ENCODE results near the gene CPXM1. TPM values are rescaled to one million over a fixed set of nuclear protein-coding genes. Genes with fewer than 3 reads are reported as not detected.

Gene CPXM1
- total and polyA plus RNA-seq, 4 donors = 0.08 to 5.5 (median 0.16) TPM

- H3K4me3 ChIP-seq (ENCODE audit: low read depth in 1 of 3, low read length in 3 of 3) = no peak overlapping the region
- no peak for DNase-seq (ENCODE audit: low spot score)
- H3K36me3 ChIP-seq (ENCODE audit: control insufficient read depth in 4 of 4, insufficient read depth in 3 of 4, low read depth in 1 of 4, low read length in 3 of 4) = peaks cover 0 to 11% (median 4%) of the 10 kb centered on the region in 4 donors
- no peak overlapping the region for H3K9ac ChIP-seq (ENCODE audit: low read depth in 1 of 2, low read length in 2 of 2)
- no peaks in the 10 kb centered on the region for H3K27me3 ChIP-seq (ENCODE audit: control insufficient read depth in 4 of 4, insufficient read depth in 4 of 4, low read length in 3 of 4)
- TF ChIP-seq, protein P1, sequence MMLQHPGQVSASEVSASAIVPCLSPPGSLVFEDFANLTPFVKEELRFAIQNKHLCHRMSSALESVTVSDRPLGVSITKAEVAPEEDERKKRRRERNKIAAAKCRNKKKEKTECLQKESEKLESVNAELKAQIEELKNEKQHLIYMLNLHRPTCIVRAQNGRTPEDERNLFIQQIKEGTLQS (IDR thresholded peaks at IDR 0.05) = no peak
- no peak for TF ChIP-seq HNF4G (IDR thresholded peaks at IDR 0.05)
- TF ChIP-seq YY1 (IDR thresholded peaks at IDR 0.05) = no peak
- TF ChIP-seq RXRA (IDR thresholded peaks at IDR 0.05) = no peak
- TF ChIP-seq, protein P2, sequence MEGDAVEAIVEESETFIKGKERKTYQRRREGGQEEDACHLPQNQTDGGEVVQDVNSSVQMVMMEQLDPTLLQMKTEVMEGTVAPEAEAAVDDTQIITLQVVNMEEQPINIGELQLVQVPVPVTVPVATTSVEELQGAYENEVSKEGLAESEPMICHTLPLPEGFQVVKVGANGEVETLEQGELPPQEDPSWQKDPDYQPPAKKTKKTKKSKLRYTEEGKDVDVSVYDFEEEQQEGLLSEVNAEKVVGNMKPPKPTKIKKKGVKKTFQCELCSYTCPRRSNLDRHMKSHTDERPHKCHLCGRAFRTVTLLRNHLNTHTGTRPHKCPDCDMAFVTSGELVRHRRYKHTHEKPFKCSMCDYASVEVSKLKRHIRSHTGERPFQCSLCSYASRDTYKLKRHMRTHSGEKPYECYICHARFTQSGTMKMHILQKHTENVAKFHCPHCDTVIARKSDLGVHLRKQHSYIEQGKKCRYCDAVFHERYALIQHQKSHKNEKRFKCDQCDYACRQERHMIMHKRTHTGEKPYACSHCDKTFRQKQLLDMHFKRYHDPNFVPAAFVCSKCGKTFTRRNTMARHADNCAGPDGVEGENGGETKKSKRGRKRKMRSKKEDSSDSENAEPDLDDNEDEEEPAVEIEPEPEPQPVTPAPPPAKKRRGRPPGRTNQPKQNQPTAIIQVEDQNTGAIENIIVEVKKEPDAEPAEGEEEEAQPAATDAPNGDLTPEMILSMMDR (IDR thresholded peaks at IDR 0.05; ENCODE audit: low read depth, low read length, missing input control) = no peak
- no peak for TF ChIP-seq HNF4A (conservative IDR thresholded peaks at IDR 0.05)
- no peak for TF ChIP-seq EGR1 (IDR thresholded peaks at IDR 0.05; ENCODE audit: low read depth in 2 of 2)
- TF ChIP-seq MAX (IDR thresholded peaks at IDR 0.05) = no peak
- no peak for TF ChIP-seq GABPA (IDR thresholded peaks at IDR 0.05 in 1 of 2, conservative IDR thresholded peaks at IDR 0.05 in 1 of 2)
- TF ChIP-seq SP1 (IDR thresholded peaks at IDR 0.05) = no peak
- TF ChIP-seq FOXA1 (IDR thresholded peaks at IDR 0.05) = no peak
- no peak for TF ChIP-seq JUND (IDR thresholded peaks at IDR 0.05)
- no peak for TF ChIP-seq FOXA2 (IDR thresholded peaks at IDR 0.05)
- no peak for TF ChIP-seq NR2F2 (IDR thresholded peaks at IDR 0.05)
- TF ChIP-seq, protein P3, sequence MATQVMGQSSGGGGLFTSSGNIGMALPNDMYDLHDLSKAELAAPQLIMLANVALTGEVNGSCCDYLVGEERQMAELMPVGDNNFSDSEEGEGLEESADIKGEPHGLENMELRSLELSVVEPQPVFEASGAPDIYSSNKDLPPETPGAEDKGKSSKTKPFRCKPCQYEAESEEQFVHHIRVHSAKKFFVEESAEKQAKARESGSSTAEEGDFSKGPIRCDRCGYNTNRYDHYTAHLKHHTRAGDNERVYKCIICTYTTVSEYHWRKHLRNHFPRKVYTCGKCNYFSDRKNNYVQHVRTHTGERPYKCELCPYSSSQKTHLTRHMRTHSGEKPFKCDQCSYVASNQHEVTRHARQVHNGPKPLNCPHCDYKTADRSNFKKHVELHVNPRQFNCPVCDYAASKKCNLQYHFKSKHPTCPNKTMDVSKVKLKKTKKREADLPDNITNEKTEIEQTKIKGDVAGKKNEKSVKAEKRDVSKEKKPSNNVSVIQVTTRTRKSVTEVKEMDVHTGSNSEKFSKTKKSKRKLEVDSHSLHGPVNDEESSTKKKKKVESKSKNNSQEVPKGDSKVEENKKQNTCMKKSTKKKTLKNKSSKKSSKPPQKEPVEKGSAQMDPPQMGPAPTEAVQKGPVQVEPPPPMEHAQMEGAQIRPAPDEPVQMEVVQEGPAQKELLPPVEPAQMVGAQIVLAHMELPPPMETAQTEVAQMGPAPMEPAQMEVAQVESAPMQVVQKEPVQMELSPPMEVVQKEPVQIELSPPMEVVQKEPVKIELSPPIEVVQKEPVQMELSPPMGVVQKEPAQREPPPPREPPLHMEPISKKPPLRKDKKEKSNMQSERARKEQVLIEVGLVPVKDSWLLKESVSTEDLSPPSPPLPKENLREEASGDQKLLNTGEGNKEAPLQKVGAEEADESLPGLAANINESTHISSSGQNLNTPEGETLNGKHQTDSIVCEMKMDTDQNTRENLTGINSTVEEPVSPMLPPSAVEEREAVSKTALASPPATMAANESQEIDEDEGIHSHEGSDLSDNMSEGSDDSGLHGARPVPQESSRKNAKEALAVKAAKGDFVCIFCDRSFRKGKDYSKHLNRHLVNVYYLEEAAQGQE (IDR thresholded peaks at IDR 0.05) = no peak
- TF ChIP-seq RAD21 (IDR thresholded peaks at IDR 0.05) = no peak
- no peak for TF ChIP-seq TAF1 (conservative IDR thresholded peaks at IDR 0.05)
- no peak for TF ChIP-seq ZBTB33 (IDR thresholded peaks at IDR 0.05)
- H3K27ac ChIP-seq (ENCODE audit: low read depth in 1 of 2, low read length in 2 of 2) = no peak overlapping the region
- 93% methylated on average over 6 of the region's 6 CpGs for WGBS
- H3K9me3 ChIP-seq (ENCODE audit: control insufficient read depth in 4 of 4, low read length in 3 of 4) = no peaks in the 10 kb centered on the region
- H3K4me1 ChIP-seq (ENCODE audit: control insufficient read depth in 4 of 4, insufficient read depth in 4 of 4, low read length in 3 of 4) = peaks cover 9 to 16% (median 13%) of the 10 kb centered on the region in 4 donors
These were observed 37.0 kb upstream of the CPXM1 start for GRCh38 chr20:2837221-2837960.

All from liver (tissue), 9 donors.